ENCODE data around the gene SUN1.

- TF ChIP-seq, protein P1, sequence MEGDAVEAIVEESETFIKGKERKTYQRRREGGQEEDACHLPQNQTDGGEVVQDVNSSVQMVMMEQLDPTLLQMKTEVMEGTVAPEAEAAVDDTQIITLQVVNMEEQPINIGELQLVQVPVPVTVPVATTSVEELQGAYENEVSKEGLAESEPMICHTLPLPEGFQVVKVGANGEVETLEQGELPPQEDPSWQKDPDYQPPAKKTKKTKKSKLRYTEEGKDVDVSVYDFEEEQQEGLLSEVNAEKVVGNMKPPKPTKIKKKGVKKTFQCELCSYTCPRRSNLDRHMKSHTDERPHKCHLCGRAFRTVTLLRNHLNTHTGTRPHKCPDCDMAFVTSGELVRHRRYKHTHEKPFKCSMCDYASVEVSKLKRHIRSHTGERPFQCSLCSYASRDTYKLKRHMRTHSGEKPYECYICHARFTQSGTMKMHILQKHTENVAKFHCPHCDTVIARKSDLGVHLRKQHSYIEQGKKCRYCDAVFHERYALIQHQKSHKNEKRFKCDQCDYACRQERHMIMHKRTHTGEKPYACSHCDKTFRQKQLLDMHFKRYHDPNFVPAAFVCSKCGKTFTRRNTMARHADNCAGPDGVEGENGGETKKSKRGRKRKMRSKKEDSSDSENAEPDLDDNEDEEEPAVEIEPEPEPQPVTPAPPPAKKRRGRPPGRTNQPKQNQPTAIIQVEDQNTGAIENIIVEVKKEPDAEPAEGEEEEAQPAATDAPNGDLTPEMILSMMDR (conservative IDR thresholded peaks at IDR 0.05; ENCODE audit: low read length), result peak; percentile 47
- TF ChIP-seq EZH2phosphoT487 (IDR thresholded peaks at IDR 0.05; ENCODE audit: borderline replicate concordance, low read depth, low read length), result no peak
Observed at GRCh38 chr7:876077-876971, 44.0 kb downstream of the SUN1 start, which contains the start of gene GET4.
